SK-N-MC (cell line): ENCODE data around the gene PDE4B.

Experiments
- EZH2 ChIP-seq: fragments of 200-600 bp; sonication (generic); IDR thresholded peaks from one replicate; pipeline ENCODE4 v1.6.1; 2017; ENCODE audit warnings: antibody characterized with exemption
- POLR2AphosphoS5 ChIP-seq: IDR thresholded peaks from 2 replicates; pipeline ENCODE4 v1.6.1; 2012; ENCODE audit warnings: mild to moderate bottlenecking, low read depth, low read length, borderline replicate concordance

- no peak for TF ChIP-seq POLR2AphosphoS5
- TF ChIP-seq EZH2: no peak
These were observed 281.5 kb downstream of the PDE4B start for GRCh38 chr1:66074147-66074546.
